ENCODE measurements around the gene CREG2.

CREG2 gene

DNA sequence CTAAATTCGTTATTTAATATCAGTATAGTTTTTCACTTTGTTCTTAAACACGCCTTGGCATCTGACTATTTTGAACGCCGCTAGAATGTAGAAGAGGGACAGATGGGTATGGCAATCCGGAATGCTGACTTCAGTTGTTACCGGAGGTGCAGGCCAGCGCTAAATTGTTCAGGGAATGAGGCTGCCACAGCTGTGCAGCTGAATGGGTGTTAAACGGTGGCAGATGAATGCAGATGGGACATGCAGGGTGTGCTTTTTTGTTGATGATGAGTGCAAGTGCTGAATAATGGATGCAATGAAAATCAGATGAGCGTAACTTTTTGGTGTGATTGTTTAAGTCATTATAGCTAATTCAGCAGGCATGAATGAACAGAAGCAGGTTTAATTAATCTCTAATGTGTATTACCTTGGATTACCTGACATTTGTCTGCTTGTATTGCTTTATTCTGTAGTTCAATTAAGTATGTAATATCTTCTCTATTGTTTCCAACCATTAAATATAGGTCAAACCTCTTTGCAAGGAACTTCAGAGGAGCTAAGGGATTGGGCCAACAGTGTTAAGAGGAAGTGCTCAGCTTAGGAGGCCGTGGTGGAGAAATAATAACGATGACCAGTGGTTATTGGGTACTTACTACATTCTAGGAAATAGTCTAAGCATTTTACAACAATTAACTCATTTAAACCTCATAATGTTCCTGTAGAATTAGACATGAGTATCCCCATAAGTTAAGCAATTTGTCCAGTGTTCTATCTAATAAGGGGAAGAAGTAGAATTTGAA lies 11.9 kb upstream of the CREG2 start:
- H3K36me3 ChIP-seq (ENCODE audit: control insufficient read depth in 5 of 5, insufficient read depth in 5 of 5, low read length in 5 of 5), result no peaks in the 10 kb centered on the region
- no peak overlapping the region for H3K4me3 ChIP-seq (ENCODE audit: low read depth in 1 of 5, low read length in 5 of 5)
- no peaks in the 10 kb centered on the region for H3K9me3 ChIP-seq (ENCODE audit: control insufficient read depth in 5 of 5, low read length in 5 of 5)
- H3K4me1 ChIP-seq (ENCODE audit: control insufficient read depth in 5 of 5, insufficient read depth in 5 of 5, low read length in 5 of 5), result peaks cover 0 to 11% (median 0%) of the 10 kb centered on the region in 5 donors
- peaks cover 0 to 17% (median 5%) of the 10 kb centered on the region in 5 donors for H3K27me3 ChIP-seq (ENCODE audit: control insufficient read depth in 5 of 5, insufficient read depth in 4 of 5, low read length in 5 of 5)
- H3K9ac ChIP-seq (ENCODE audit: low read length in 5 of 5), result no peak overlapping the region
- H3K27ac ChIP-seq (ENCODE audit: low read depth, low read length), result no peak overlapping the region

DNA sequence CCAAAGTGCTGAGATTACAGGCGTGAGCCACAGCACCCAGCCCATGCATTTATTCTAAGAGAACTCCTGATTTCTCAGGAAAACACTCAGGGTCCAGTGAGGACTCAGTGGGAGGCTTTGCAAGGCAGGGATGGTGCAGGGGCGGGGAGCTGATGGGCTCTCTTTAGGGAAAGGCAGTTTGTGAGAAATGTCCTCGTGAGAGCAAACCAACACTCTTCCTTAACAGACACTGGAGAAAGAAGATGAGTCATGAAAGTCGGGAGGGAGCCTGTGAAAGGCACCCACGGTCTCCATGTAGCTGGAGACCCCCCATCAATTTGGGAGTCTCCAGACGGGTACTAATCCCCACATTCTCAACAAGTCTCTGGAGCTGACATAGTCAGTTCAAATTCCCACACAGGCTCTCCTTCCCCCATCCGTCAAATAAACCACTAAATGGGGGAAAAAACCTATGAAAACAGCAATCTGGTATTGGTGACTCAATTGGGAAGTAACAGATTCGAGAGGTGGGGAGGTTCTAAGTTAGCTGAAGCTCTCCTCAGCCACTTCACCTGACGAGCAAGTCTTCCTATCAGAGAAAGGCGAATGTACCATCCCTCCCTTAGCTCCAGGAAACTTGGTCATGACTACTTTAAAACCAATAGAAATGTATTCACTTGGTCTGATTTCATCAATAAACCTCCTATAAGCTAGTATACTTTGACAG lies 11.0 kb upstream of the CREG2 start:
- no peaks in the 10 kb centered on the region for H3K9me3 ChIP-seq (ENCODE audit: control insufficient read depth in 5 of 5, low read length in 5 of 5)
- H3K27ac ChIP-seq (ENCODE audit: low read depth, low read length), result no peak overlapping the region
- no peaks in the 10 kb centered on the region for H3K36me3 ChIP-seq (ENCODE audit: control insufficient read depth in 5 of 5, insufficient read depth in 5 of 5, low read length in 5 of 5)
- H3K27me3 ChIP-seq (ENCODE audit: control insufficient read depth in 5 of 5, insufficient read depth in 4 of 5, low read length in 5 of 5), result peaks cover 0 to 23% (median 5%) of the 10 kb centered on the region in 5 donors
- no peak overlapping the region for H3K4me3 ChIP-seq (ENCODE audit: low read depth in 1 of 5, low read length in 5 of 5)
- peaks cover 0 to 11% (median 0%) of the 10 kb centered on the region in 5 donors for H3K4me1 ChIP-seq (ENCODE audit: control insufficient read depth in 5 of 5, insufficient read depth in 5 of 5, low read length in 5 of 5)
- no peak overlapping the region for H3K9ac ChIP-seq (ENCODE audit: low read length in 5 of 5)

DNA sequence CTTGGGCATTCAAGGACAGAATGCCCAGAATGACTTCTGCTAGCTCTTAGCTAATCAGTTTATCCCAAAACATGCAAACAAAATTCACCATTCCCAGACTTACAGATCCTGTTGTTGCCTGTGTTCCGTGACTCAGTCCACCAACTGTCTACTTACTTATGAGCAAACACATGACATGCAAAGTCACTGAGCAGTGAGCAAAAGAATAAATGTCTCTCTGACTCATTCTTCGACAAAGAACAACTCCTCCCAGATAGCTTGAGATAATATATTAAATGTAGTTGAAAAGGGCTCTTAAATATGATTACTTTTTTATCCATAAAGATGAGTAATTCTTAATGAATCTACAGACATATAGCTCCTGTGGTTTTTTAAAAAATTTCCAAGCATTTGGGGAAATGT lies 9.0 kb upstream of the CREG2 start:
- peaks cover 0 to 11% (median 0%) of the 10 kb centered on the region in 5 donors for H3K4me1 ChIP-seq (ENCODE audit: control insufficient read depth in 5 of 5, insufficient read depth in 5 of 5, low read length in 5 of 5)
- no peak overlapping the region for H3K27ac ChIP-seq (ENCODE audit: low read depth, low read length)
- H3K9me3 ChIP-seq (ENCODE audit: control insufficient read depth in 5 of 5, low read length in 5 of 5), result no peaks in the 10 kb centered on the region
- H3K4me3 ChIP-seq (ENCODE audit: low read depth in 1 of 5, low read length in 5 of 5), result no peak overlapping the region
- no peak overlapping the region for H3K9ac ChIP-seq (ENCODE audit: low read length in 5 of 5)
- peaks cover 0 to 19% (median 4%) of the 10 kb centered on the region in 5 donors for H3K27me3 ChIP-seq (ENCODE audit: control insufficient read depth in 5 of 5, insufficient read depth in 4 of 5, low read length in 5 of 5)
- no peaks in the 10 kb centered on the region for H3K36me3 ChIP-seq (ENCODE audit: control insufficient read depth in 5 of 5, insufficient read depth in 5 of 5, low read length in 5 of 5)

DNA sequence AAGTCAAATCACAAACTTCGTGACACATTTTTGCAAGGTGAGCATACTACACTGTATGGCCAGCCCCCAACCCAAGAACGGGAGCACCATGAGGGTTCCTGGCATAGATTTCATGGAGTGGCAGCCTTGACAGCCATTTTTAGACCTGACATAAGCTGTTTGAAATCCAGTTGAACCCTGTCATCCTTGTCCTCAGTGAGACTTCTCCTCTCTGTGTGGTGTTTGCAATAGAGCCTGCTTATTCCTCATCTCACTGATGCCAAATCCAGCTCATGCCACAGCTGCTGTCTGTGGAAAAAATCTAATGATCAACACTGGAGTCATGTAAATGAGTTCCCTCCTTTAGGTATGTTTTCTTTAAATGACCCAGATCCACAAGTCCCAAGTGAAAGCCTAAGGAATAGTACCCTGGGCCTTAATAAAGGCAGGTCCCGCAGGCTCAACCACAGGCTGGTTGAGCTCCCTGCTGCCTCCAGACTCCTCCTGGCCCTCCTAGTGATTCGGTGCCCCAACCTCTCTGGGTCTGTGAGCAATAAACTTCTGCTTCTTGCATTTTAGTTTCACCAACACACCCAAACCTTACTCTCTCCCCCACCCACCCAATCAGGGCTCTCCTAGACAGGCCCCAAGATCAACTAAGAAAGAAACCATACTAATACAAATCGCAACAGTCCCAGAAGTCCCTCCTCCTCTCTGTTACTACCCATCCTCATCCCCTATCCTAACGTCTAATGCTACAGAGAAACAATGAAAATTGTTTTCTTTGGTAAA lies 8.4 kb upstream of the CREG2 start:
- H3K27me3 ChIP-seq (ENCODE audit: control insufficient read depth in 5 of 5, insufficient read depth in 4 of 5, low read length in 5 of 5), result peaks cover 0 to 14% (median 3%) of the 10 kb centered on the region in 5 donors
- no peaks in the 10 kb centered on the region for H3K36me3 ChIP-seq (ENCODE audit: control insufficient read depth in 5 of 5, insufficient read depth in 5 of 5, low read length in 5 of 5)
- H3K9ac ChIP-seq (ENCODE audit: low read length in 5 of 5), result no peak overlapping the region
- H3K9me3 ChIP-seq (ENCODE audit: control insufficient read depth in 5 of 5, low read length in 5 of 5), result no peaks in the 10 kb centered on the region
- H3K4me3 ChIP-seq (ENCODE audit: low read depth in 1 of 5, low read length in 5 of 5), result no peak overlapping the region
- peaks cover 0 to 8% (median 0%) of the 10 kb centered on the region in 5 donors for H3K4me1 ChIP-seq (ENCODE audit: control insufficient read depth in 5 of 5, insufficient read depth in 5 of 5, low read length in 5 of 5)
- no peak overlapping the region for H3K27ac ChIP-seq (ENCODE audit: low read depth, low read length)

DNA sequence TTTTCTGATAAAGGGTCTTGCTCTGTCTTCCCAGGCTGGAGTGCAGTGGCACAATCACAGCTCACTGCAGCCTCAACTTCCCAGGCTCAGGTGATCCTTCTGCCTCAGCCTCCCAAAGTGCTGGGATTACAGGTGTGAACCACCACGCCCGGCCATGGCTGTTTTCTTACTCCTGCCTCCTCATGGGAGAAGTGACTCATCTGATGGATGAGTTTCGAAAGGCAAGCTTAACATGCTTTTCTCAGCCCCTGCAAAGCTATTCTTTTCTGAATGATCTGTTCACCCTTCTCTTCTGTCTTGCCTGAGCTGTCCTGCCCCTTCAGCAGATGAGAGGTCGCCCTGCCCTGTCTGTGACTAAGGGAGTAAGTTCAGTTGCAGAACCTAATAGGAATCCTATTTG lies 929 bp upstream of the CREG2 start:
- H3K4me3 ChIP-seq (ENCODE audit: low read depth in 1 of 5, low read length in 5 of 5), result no peak overlapping the region
- peaks cover 3 to 38% (median 19%) of the 10 kb centered on the region in 5 donors for H3K27me3 ChIP-seq (ENCODE audit: control insufficient read depth in 5 of 5, insufficient read depth in 4 of 5, low read length in 5 of 5)
- no peaks in the 10 kb centered on the region for H3K9me3 ChIP-seq (ENCODE audit: control insufficient read depth in 5 of 5, low read length in 5 of 5)
- no peak overlapping the region for H3K27ac ChIP-seq (ENCODE audit: low read depth, low read length)
- H3K4me1 ChIP-seq (ENCODE audit: control insufficient read depth in 5 of 5, insufficient read depth in 5 of 5, low read length in 5 of 5), result peaks cover 1 to 14% (median 11%) of the 10 kb centered on the region in 5 donors
- H3K9ac ChIP-seq (ENCODE audit: low read length in 5 of 5), result no peak overlapping the region
- H3K36me3 ChIP-seq (ENCODE audit: control insufficient read depth in 5 of 5, insufficient read depth in 5 of 5, low read length in 5 of 5), result no peaks in the 10 kb centered on the region

DNA sequence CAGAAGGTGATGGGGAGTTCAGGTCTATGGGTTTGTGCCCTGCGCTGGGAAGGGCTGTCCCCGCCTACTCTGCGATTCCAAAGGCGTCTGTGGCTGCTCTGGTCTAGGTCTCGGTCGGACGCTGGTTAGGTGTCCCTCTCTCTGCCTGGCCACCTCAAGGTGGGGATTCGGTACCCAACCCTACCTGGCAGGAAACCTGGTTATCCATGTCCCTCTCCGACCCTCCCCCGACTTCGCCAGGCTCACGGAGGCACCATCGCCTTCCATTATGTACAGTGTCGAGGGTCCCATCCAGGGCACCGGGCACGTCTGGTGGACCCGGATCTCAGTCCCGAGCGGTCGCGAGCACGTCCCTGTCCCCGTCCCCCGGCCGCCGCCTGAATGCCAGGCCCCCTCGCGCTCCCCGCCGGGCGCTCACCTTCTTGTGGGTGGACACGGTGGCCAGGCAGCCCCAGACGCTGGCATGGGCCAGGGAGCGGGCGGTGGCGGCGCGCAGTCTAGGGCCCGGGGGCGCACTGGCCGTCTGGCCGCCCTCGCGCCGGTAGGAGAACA lies 628 bp downstream of the CREG2 start:
- Histone ChIP-seq H3K27ac (ENCODE audit: low read depth, low read length) (no peak overlapping the region), H3K4me1 (ENCODE audit: control insufficient read depth in 5 of 5, insufficient read depth in 5 of 5, low read length in 5 of 5) (peaks cover 1 to 14% (median 11%) of the 10 kb centered on the region in 5 donors), H3K27me3 (ENCODE audit: control insufficient read depth in 5 of 5, insufficient read depth in 4 of 5, low read length in 5 of 5) (peaks cover 3 to 42% (median 19%) of the 10 kb centered on the region in 5 donors), H3K36me3 (ENCODE audit: control insufficient read depth in 5 of 5, insufficient read depth in 5 of 5, low read length in 5 of 5) (no peaks in the 10 kb centered on the region), H3K4me3 (ENCODE audit: low read depth in 1 of 5, low read length in 5 of 5) (peak overlapping the region in 4 of 5 donors; percentile 29 to 65 (median 54)), H3K9me3 (ENCODE audit: control insufficient read depth in 5 of 5, low read length in 5 of 5) (no peaks in the 10 kb centered on the region), H3K9ac (ENCODE audit: low read length in 5 of 5) (no peak overlapping the region)

DNA sequence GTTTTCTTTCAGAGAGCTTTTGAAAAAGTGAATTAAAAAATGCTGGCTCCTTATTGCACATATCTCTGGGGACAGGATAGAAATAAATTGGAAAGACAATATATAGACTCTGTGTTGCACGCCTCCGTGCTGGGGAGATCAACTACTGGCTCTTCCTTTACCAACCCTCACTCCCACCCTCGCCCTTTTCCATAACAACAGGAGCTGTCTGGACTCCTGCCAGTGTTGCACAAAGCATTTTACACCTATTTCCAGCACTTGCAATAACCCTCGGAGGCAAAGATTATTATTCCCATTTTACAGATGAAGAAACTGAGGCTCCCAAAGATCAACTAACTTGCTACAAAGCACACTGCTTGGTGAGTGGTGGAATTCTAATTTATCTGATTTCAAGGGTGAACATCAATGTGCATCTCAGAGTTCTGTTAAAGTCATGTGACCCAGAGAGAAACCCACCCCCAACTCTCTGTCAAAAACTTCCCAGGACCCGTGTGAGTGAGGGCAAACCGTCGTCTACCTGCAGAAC lies 4.2 kb downstream of the CREG2 start:
- H3K27ac ChIP-seq (ENCODE audit: low read depth, low read length), result no peak overlapping the region
- H3K9me3 ChIP-seq (ENCODE audit: control insufficient read depth in 5 of 5, low read length in 5 of 5), result no peaks in the 10 kb centered on the region
- H3K27me3 ChIP-seq (ENCODE audit: control insufficient read depth in 5 of 5, insufficient read depth in 4 of 5, low read length in 5 of 5), result peaks cover 3 to 28% (median 19%) of the 10 kb centered on the region in 5 donors
- no peak overlapping the region for H3K4me3 ChIP-seq (ENCODE audit: low read depth in 1 of 5, low read length in 5 of 5)
- H3K9ac ChIP-seq (ENCODE audit: low read length in 5 of 5), result no peak overlapping the region
- peaks cover 1 to 23% (median 19%) of the 10 kb centered on the region in 5 donors for H3K4me1 ChIP-seq (ENCODE audit: control insufficient read depth in 5 of 5, insufficient read depth in 5 of 5, low read length in 5 of 5)
- H3K36me3 ChIP-seq (ENCODE audit: control insufficient read depth in 5 of 5, insufficient read depth in 5 of 5, low read length in 5 of 5), result no peaks in the 10 kb centered on the region

DNA sequence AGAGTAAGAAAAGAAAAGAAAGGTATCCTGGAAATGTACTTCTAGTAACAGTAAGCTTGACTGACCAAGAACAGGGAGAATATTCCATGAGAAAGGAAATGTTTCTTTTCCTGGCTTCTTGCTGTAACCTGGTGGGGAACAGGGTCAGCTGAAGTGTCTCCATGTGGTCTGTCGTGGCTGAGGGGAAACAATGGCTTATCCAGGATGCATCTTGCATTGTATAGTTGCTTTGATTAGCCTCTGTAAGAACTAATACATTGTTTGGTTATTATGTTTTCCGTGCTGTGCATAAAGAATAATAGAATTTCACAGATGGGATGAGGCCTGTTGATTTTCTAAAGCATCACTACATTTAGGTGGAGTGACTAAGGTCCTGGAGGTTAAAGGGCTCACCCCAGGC lies 4.9 kb downstream of the CREG2 start:
- Histone ChIP-seq H3K27me3 (ENCODE audit: control insufficient read depth in 5 of 5, insufficient read depth in 4 of 5, low read length in 5 of 5) (peaks cover 0 to 22% (median 13%) of the 10 kb centered on the region in 5 donors), H3K4me1 (ENCODE audit: control insufficient read depth in 5 of 5, insufficient read depth in 5 of 5, low read length in 5 of 5) (peaks cover 0 to 19% (median 15%) of the 10 kb centered on the region in 5 donors), H3K4me3 (ENCODE audit: low read depth in 1 of 5, low read length in 5 of 5) (no peak overlapping the region), H3K9me3 (ENCODE audit: control insufficient read depth in 5 of 5, low read length in 5 of 5) (no peaks in the 10 kb centered on the region), H3K27ac (ENCODE audit: low read depth, low read length) (no peak overlapping the region), H3K36me3 (ENCODE audit: control insufficient read depth in 5 of 5, insufficient read depth in 5 of 5, low read length in 5 of 5) (no peaks in the 10 kb centered on the region), H3K9ac (ENCODE audit: low read length in 5 of 5) (no peak overlapping the region)

DNA sequence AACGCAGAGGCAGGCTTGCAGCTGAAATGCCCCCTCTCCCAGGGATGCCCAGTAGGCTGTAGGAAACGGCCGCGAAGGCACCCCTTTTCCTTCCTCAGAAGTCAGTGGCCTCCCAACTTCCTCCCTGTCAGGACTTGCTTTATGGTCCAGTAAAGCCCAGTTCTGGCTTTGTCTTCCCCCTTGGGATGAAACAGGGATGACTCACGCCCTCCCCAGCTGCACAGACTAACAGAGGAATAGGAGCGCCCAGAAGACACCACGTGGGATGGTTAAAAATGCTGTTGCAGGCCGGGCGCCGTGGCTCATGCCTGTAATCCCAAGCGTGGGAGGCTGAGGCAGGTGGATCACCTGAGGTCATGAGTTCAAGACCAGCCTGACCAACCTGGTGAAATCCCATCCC lies 6.9 kb downstream of the CREG2 start:
- Histone ChIP-seq H3K27ac (ENCODE audit: low read depth, low read length) (no peak overlapping the region), H3K9me3 (ENCODE audit: control insufficient read depth in 5 of 5, low read length in 5 of 5) (no peaks in the 10 kb centered on the region), H3K9ac (ENCODE audit: low read length in 5 of 5) (no peak overlapping the region), H3K4me3 (ENCODE audit: low read depth in 1 of 5, low read length in 5 of 5) (no peak overlapping the region), H3K27me3 (ENCODE audit: control insufficient read depth in 5 of 5, insufficient read depth in 4 of 5, low read length in 5 of 5) (peaks cover 0 to 9% (median 6%) of the 10 kb centered on the region in 5 donors), H3K36me3 (ENCODE audit: control insufficient read depth in 5 of 5, insufficient read depth in 5 of 5, low read length in 5 of 5) (no peaks in the 10 kb centered on the region), H3K4me1 (ENCODE audit: control insufficient read depth in 5 of 5, insufficient read depth in 5 of 5, low read length in 5 of 5) (peaks cover 0 to 9% (median 6%) of the 10 kb centered on the region in 5 donors)

Data from subcutaneous abdominal adipose tissue (tissue), 5 donors.